Measurements from ENCODE around the gene PAWR. TPM values are rescaled to one million over a fixed set of nuclear protein-coding genes. Genes with fewer than 3 reads are reported as not detected.

PAWR gene
- polyA plus RNA-seq, 1 experiment = 10.5 TPM

- TF ChIP-seq, protein P1, sequence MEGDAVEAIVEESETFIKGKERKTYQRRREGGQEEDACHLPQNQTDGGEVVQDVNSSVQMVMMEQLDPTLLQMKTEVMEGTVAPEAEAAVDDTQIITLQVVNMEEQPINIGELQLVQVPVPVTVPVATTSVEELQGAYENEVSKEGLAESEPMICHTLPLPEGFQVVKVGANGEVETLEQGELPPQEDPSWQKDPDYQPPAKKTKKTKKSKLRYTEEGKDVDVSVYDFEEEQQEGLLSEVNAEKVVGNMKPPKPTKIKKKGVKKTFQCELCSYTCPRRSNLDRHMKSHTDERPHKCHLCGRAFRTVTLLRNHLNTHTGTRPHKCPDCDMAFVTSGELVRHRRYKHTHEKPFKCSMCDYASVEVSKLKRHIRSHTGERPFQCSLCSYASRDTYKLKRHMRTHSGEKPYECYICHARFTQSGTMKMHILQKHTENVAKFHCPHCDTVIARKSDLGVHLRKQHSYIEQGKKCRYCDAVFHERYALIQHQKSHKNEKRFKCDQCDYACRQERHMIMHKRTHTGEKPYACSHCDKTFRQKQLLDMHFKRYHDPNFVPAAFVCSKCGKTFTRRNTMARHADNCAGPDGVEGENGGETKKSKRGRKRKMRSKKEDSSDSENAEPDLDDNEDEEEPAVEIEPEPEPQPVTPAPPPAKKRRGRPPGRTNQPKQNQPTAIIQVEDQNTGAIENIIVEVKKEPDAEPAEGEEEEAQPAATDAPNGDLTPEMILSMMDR (IDR thresholded peaks at IDR 0.05; ENCODE audit: insufficient read depth, low read depth, low read length) = no peak
- no peak for DNase-seq (ENCODE audit: low read depth)
- H3K4me3 ChIP-seq (ENCODE audit: low read depth, low read length) = no peak overlapping the region
- no peaks in the 10 kb centered on the region for H3K27me3 ChIP-seq (ENCODE audit: control insufficient read depth, insufficient read depth, low read length)
- no peaks in the 10 kb centered on the region for H3K36me3 ChIP-seq (ENCODE audit: control insufficient read depth, insufficient read depth, low read length)
- CTCF ChIA-PET = interaction anchor here (1.3 kb wide), 1 partner anchor 15 kb away, joined by 3 read pairs; no protein-coding TSS in a partner anchor
- POLR2A ChIA-PET = no interaction called here
These were observed 30.8 kb downstream of the PAWR start for GRCh38 chr12:79659961-79660431.

DNA sequence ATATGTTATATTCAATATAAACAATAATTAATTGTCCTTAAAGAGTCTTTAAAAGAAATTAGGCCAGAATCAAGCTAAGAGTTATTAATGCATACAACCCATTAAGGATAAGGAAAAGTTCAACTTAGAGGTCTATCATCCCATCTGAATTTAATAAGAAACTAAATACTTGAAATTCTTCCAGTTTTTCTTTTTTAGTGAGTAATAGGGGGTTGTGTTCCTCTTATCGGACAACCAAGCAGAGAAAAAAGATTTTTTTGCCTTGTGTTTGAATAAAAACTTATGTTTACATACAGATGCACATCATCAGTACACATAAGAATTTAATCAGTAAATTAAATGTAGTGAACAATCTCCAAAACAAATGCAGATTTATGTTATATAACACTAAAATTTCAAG, 32.5 kb downstream of the PAWR start:
- ChIA-PET CTCF (interaction anchor here (0.7 kb wide), 1 partner anchor 593 kb away, joined by 3 read pairs; no protein-coding TSS in a partner anchor), POLR2A (interaction anchor here (0.7 kb wide), 1 partner anchor 48 kb away, joined by 3 read pairs; no protein-coding TSS in a partner anchor)
- TF ChIP-seq, protein P1 (IDR thresholded peaks at IDR 0.05; ENCODE audit: insufficient read depth, low read depth, low read length) = no peak
- Histone ChIP-seq H3K27me3 (ENCODE audit: control insufficient read depth, insufficient read depth, low read length) (no peaks in the 10 kb centered on the region), H3K4me3 (ENCODE audit: low read depth, low read length) (no peak overlapping the region), H3K36me3 (ENCODE audit: control insufficient read depth, insufficient read depth, low read length) (no peaks in the 10 kb centered on the region)
- DNase-seq (ENCODE audit: low read depth) = peak; percentile 44

- ChIA-PET CTCF (interaction anchor here (1.2 kb wide), 1 partner anchor 237 kb away, joined by 3 read pairs; no protein-coding TSS in a partner anchor), POLR2A (no interaction called here)
- no peak overlapping the region for H3K4me3 ChIP-seq (ENCODE audit: low read depth, low read length)
- TF ChIP-seq, protein P1 (IDR thresholded peaks at IDR 0.05; ENCODE audit: insufficient read depth, low read depth, low read length) = no peak
- H3K36me3 ChIP-seq (ENCODE audit: control insufficient read depth, insufficient read depth, low read length) = no peaks in the 10 kb centered on the region
- no peaks in the 10 kb centered on the region for H3K27me3 ChIP-seq (ENCODE audit: control insufficient read depth, insufficient read depth, low read length)
- no peak for DNase-seq (ENCODE audit: low read depth)
These were observed 33.6 kb downstream of the PAWR start for GRCh38 chr12:79657136-79657535.

DNA sequence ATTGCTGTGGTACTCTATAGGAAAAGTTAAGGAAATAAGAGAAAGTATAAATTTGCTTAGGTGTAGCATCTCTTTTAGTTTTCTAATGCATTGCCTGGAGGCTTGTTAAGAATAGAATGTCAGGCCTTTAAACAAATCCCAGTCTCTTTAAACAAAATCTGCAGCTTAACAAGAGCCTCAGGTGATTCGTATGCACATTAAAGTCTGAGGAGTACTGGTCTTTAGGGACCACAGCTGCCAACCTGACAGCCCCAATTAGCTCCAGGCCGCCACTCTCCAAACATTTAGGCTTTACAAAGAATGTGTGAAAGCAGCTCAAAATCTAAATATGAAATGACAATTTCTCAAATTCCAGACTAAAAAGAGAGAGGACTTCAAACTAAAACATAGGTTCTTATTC, 35.7 kb downstream of the PAWR start:
- TF ChIP-seq, protein P1 (IDR thresholded peaks at IDR 0.05; ENCODE audit: insufficient read depth, low read depth, low read length) = no peak
- CTCF ChIA-PET = no interaction called here
- POLR2A ChIA-PET = interaction anchor here (0.6 kb wide), 1 partner anchor 58 kb away, joined by 9 read pairs; no protein-coding TSS in a partner anchor

DNA sequence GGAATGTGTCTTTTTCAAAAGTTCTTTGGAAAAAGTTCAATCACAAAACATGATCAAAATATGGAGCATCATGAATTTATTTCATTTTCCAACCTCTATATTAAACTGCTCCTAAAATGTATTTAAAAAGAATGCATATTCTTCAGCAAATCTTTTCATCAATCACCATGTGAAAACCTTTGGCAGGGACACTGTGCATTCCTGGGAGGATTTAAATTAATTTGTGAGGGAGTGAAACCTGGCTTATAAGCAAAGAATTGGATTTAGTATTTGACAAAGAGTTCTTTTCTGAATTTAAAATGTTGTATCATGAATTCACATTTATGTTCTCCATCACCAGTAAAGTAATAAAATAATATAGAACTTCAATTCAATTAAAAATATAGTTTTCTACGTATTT, 38.2 kb downstream of the PAWR start:
- Histone ChIP-seq H3K4me3 (ENCODE audit: low read depth, low read length) (no peak overlapping the region), H3K27me3 (ENCODE audit: control insufficient read depth, insufficient read depth, low read length) (no peaks in the 10 kb centered on the region), H3K36me3 (ENCODE audit: control insufficient read depth, insufficient read depth, low read length) (no peaks in the 10 kb centered on the region)
- CTCF ChIA-PET = interaction anchor here (0.7 to 1.0 kb wide), 3 partner anchors 12 to 106 kb away, joined by 3 to 5 read pairs (median 3); no protein-coding TSS in a partner anchor
- POLR2A ChIA-PET = no interaction called here
- no peak for DNase-seq (ENCODE audit: low read depth)
- TF ChIP-seq, protein P1 (IDR thresholded peaks at IDR 0.05; ENCODE audit: insufficient read depth, low read depth, low read length) = no peak

More for the DNA sequence above, 35.7 kb downstream of the PAWR start:
- Histone ChIP-seq H3K27me3 (ENCODE audit: control insufficient read depth, insufficient read depth, low read length) (no peaks in the 10 kb centered on the region), H3K4me3 (ENCODE audit: low read depth, low read length) (no peak overlapping the region), H3K36me3 (ENCODE audit: control insufficient read depth, insufficient read depth, low read length) (no peaks in the 10 kb centered on the region)
- no peak for DNase-seq (ENCODE audit: low read depth)

Data from BJ (cell line).